GM23338 (cell line): ENCODE measurements around the gene KLK10. TPM values are rescaled to one million over a fixed set of nuclear protein-coding genes. Genes with fewer than 3 reads are reported as not detected.

ENCODE experiments used
- ATAC-seq: fragments of 200-7000 bp; cut with Tn5 transposase; 3 replicates; pipeline ENCODE4 v1.9.1; 2020
- DNase-seq: peaks from one replicate; pipeline ENCODE4 v3.0.0-alpha.2; 2015; ENCODE audit warnings: low spot score
- H2AFZ ChIP-seq: fragments of 200-600 bp; sonication (generic); 2 replicates; pipeline ENCODE4 v1.8.0; 2016; ENCODE audit warnings: antibody characterized with exemption, mild to moderate bottlenecking, moderate library complexity
- H3F3A ChIP-seq: fragments of 200-600 bp; sonication (generic); replicated peaks from 2 replicates; pipeline ENCODE4 v1.8.0; 2017; ENCODE audit warnings: antibody characterized with exemption, mixed run types, low read depth
- H3K27ac ChIP-seq: fragments of 200-600 bp; sonication (generic); 2 replicates; pipeline ENCODE4 v1.6.1; 2016; ENCODE audit warnings: low read depth
- H3K27me3 ChIP-seq: fragments of 200-600 bp; sonication (generic); 2 replicates; pipeline ENCODE4 v1.8.0; 2016; ENCODE audit warnings: mild to moderate bottlenecking, mixed run types, moderate library complexity; ENCODE audit not compliant: insufficient read depth
- H3K36me3 ChIP-seq: fragments of 200-600 bp; sonication (generic); 2 replicates; pipeline ENCODE4 v1.8.0; 2016; ENCODE audit warnings: mild to moderate bottlenecking; ENCODE audit not compliant: insufficient read depth
- H3K4me1 ChIP-seq: fragments of 200-600 bp; sonication (generic); 2 replicates; pipeline ENCODE4 v1.8.0; 2016; ENCODE audit warnings: mild to moderate bottlenecking, moderate library complexity; ENCODE audit not compliant: insufficient read depth
- H3K4me2 ChIP-seq: fragments of 200-600 bp; sonication (generic); 2 replicates; pipeline ENCODE4 v1.7.1; 2017; ENCODE audit warnings: mixed run types
- H3K4me3 ChIP-seq: fragments of 200-600 bp; sonication (generic); 2 replicates; pipeline ENCODE4 v1.6.1; 2016; ENCODE audit warnings: mixed run types
- H3K79me2 ChIP-seq: fragments of 200-600 bp; sonication (generic); replicated peaks from 2 replicates; pipeline ENCODE4 v1.8.0; 2017; ENCODE audit warnings: mild to moderate bottlenecking; ENCODE audit not compliant: insufficient read depth
- H3K9me2 ChIP-seq: fragments of 200-600 bp; sonication (generic); 2 replicates; pipeline ENCODE4 v1.8.0; 2017; ENCODE audit not compliant: insufficient read depth
- H4K20me1 ChIP-seq: fragments of 200-600 bp; sonication (generic); replicated peaks from 2 replicates; pipeline ENCODE4 v1.8.0; 2017; ENCODE audit warnings: mild to moderate bottlenecking; ENCODE audit not compliant: insufficient read depth
- H3K27ac Mint-ChIP-seq: 2 replicates; pipeline ENCODE4 v1.8.0; 2020; ENCODE audit warnings: inconsistent platforms, mild to moderate bottlenecking, moderate library complexity, mixed read lengths
- H3K27me3 Mint-ChIP-seq: 3 replicates; pipeline ENCODE4 v1.8.0; 2022; ENCODE audit warnings: low read depth, mild to moderate bottlenecking, moderate library complexity, mixed read lengths, inconsistent platforms; ENCODE audit not compliant: insufficient read depth, poor library complexity
- H3K36me3 Mint-ChIP-seq: 3 replicates; pipeline ENCODE4 v1.8.0; 2021; ENCODE audit warnings: low read depth, mild to moderate bottlenecking, inconsistent platforms, moderate library complexity, mixed read lengths
- H3K4me1 Mint-ChIP-seq: 3 replicates; pipeline ENCODE4 v1.8.0; 2020; ENCODE audit warnings: mild to moderate bottlenecking, inconsistent platforms, mixed read lengths
- H3K4me3 Mint-ChIP-seq: 3 replicates; pipeline ENCODE4 v1.8.0; 2021; ENCODE audit warnings: moderate library complexity, mild to moderate bottlenecking, inconsistent platforms, mixed read lengths
- H3K9me3 Mint-ChIP-seq: 3 replicates; pipeline ENCODE4 v1.8.0; 2020; ENCODE audit warnings: moderate library complexity, mild to moderate bottlenecking, inconsistent platforms, mixed read lengths
- CREB1 ChIP-seq: fragments of 250-450 bp; sonication (Bioruptor Pico); IDR thresholded peaks from 2 replicates; pipeline ENCODE4 v1.5.0; 2020; ENCODE audit warnings: low read depth, mild to moderate bottlenecking, moderate library complexity
- CTCF ChIP-seq, 2 experiments: fragments of 200-600 bp in 1 of 2; sonication (generic) in 1 of 2; conservative IDR thresholded peaks; 2 replicates each; pipeline versions ENCODE4 v1.5.1 to v1.6.1; 2016 to 2017; ENCODE audit warnings: antibody characterized with exemption in 2 of 2, low read depth in 2 of 2, mild to moderate bottlenecking in 2 of 2, moderate library complexity in 1 of 2
- ETS1 ChIP-seq: IDR thresholded peaks from 2 replicates; pipeline ENCODE4 v1.6.1; 2016; ENCODE audit warnings: antibody characterized with exemption
- EZH2 ChIP-seq: fragments of 200-600 bp; sonication (generic); IDR thresholded peaks from one replicate; pipeline ENCODE4 v1.8.0; 2017; ENCODE audit warnings: antibody characterized with exemption, mild to moderate bottlenecking, low read depth; ENCODE audit not compliant: unreplicated experiment
- NANOG ChIP-seq: IDR thresholded peaks from 2 replicates; pipeline ENCODE4 v1.6.1; 2016; ENCODE audit warnings: antibody characterized with exemption, borderline replicate concordance
- POLR2AphosphoS5 ChIP-seq: IDR thresholded peaks from 2 replicates; pipeline ENCODE4 v1.6.1; 2016; ENCODE audit warnings: antibody characterized with exemption, low read depth
- STAT1 ChIP-seq: IDR thresholded peaks from one replicate; pipeline ENCODE4 v1.6.1; 2016; ENCODE audit warnings: antibody characterized with exemption; ENCODE audit not compliant: unreplicated experiment
- ZNF114 ChIP-seq: fragments of 250-450 bp; sonication (Bioruptor Pico); IDR thresholded peaks from 2 replicates; pipeline ENCODE4 v1.5.0; 2020; ENCODE audit warnings: mild to moderate bottlenecking, moderate library complexity
- ZNF462 ChIP-seq: fragments of 250-450 bp; sonication (Bioruptor Pico); IDR thresholded peaks from 2 replicates; pipeline ENCODE4 v1.5.0; 2020; ENCODE audit warnings: mild to moderate bottlenecking, moderate library complexity
- polyA plus RNA-seq: library from polyadenylated mRNA; unstranded; fragments of >200 nt; fragmentation: Nextera tagmentation; extraction: Ambion mirVana; gene quantifications from 2 replicates; pipeline ENCODE4 v1.2.1, GENCODE V29; 2016
- total RNA-seq: library from RNA; depleted of rRNA; stranded (reverse); fragments of >200 nt; shearing (Covaris generic); gene quantifications from 2 replicates; pipeline ENCODE4 v1.2.3, GENCODE V29; 2014

KLK10 gene
- total and polyA plus RNA-seq, 2 experiments from 2014 or later = 6.1 to 6.6 TPM

GRCh38 chr19:51027126-51027806 is 7.8 kb upstream of the KLK10 start:
- H3K4me2 ChIP-seq = no peak overlapping the region
- H3K4me3 Mint-ChIP-seq = no peak overlapping the region; the same call in 2 of the 3 replicates
- peaks cover 7% of the 10 kb centered on the region; the same call in 1 of the 2 replicates for H3K9me2 ChIP-seq
- H2AFZ ChIP-seq = no peak overlapping the region; the same call in 1 of the 2 replicates
- no peaks in the 10 kb centered on the region; the same call in 1 of the 2 replicates for H3K4me1 ChIP-seq
- H3K9me3 Mint-ChIP-seq = no peaks in the 10 kb centered on the region; the same call in 2 of the 3 replicates
- peaks cover 24% of the 10 kb centered on the region for H3K27me3 Mint-ChIP-seq
- no peak overlapping the region for H3K27ac ChIP-seq
- no peaks in the 10 kb centered on the region for H4K20me1 ChIP-seq
- H3K4me1 Mint-ChIP-seq = peaks cover 39% of the 10 kb centered on the region
- ATAC-seq (peak; percentile 19; the same call in 2 of the 3 replicates), DNase-seq (no peak)
- no peaks in the 10 kb centered on the region for H3F3A ChIP-seq
- no peaks in the 10 kb centered on the region for H3K79me2 ChIP-seq
- TF ChIP-seq STAT1 = no peak
- no peak for TF ChIP-seq CTCF (conservative IDR thresholded peaks at IDR 0.05; ENCODE audit: low read depth in 2 of 2)
- TF ChIP-seq ETS1 = no peak
- no peak for TF ChIP-seq CREB1 (CRISPR knock-in tag)
- no peak overlapping the region for H3K27ac Mint-ChIP-seq
- H3K36me3 ChIP-seq = no peaks in the 10 kb centered on the region
- H3K4me3 ChIP-seq = no peak overlapping the region
- H3K36me3 Mint-ChIP-seq = peaks cover 3% of the 10 kb centered on the region; the same call in 1 of the 3 replicates
- H3K27me3 ChIP-seq = no peaks in the 10 kb centered on the region

GRCh38 chr19:51026554-51026831 is 7.0 kb upstream of the KLK10 start, which contains the start of gene KLK11:
KLK11 (minus strand) TSS chr19:51026616; CDS start chr19:51025631, 985 bp downstream.
- H3K27me3 Mint-ChIP-seq = peaks cover 20% of the 10 kb centered on the region
- peak; percentile 21; the same call in 2 of the 3 replicates for ATAC-seq
- TF ChIP-seq STAT1 (no peak), ZNF114 (no peak), NANOG (no peak), POLR2AphosphoS5 (no peak), CTCF (conservative IDR thresholded peaks at IDR 0.05; ENCODE audit: low read depth in 2 of 2) (no peak), ZNF462 (CRISPR knock-in tag) (no peak), EZH2 (no peak)

More at GRCh38 chr19:51026554-51026831, 7.0 kb upstream of the KLK10 start, which contains the start of gene KLK11:
- no peaks in the 10 kb centered on the region for H3K36me3 ChIP-seq
- H4K20me1 ChIP-seq = no peaks in the 10 kb centered on the region
- no peak within 1 kb of the TSS for H3K4me2 ChIP-seq
- H3K27ac Mint-ChIP-seq = no peak within 1 kb of the TSS
- H3F3A ChIP-seq = no peaks in the 10 kb centered on the region
- H3K27ac ChIP-seq = no peak within 1 kb of the TSS
- H3K4me3 Mint-ChIP-seq = peak within 1 kb of the TSS; percentile 12; the same call in 1 of the 3 replicates
- DNase-seq = no peak
- H3K36me3 Mint-ChIP-seq = peaks cover 3% of the 10 kb centered on the region; the same call in 1 of the 3 replicates
- H3K9me2 ChIP-seq = peaks cover 7% of the 10 kb centered on the region; the same call in 1 of the 2 replicates
- H3K9me3 Mint-ChIP-seq = no peaks in the 10 kb centered on the region; the same call in 2 of the 3 replicates
- H3K4me1 Mint-ChIP-seq = peaks cover 39% of the 10 kb centered on the region
- H3K79me2 ChIP-seq = no peaks in the 10 kb centered on the region
- H2AFZ ChIP-seq = peak within 1 kb of the TSS; percentile 32; the same call in 1 of the 2 replicates
- peaks cover under 1% of the 10 kb centered on the region; the same call in 1 of the 2 replicates for H3K4me1 ChIP-seq
- H3K27me3 ChIP-seq = no peaks in the 10 kb centered on the region
- H3K4me3 ChIP-seq = no peak within 1 kb of the TSS
